ENCODE data around the gene NOTCH1. TPM values are rescaled to one million over a fixed set of nuclear protein-coding genes. Genes with fewer than 3 reads are reported as not detected.

NOTCH1 gene
- total and polyA plus RNA-seq, 2 of the 8 experiments (the other 6 are each of a cell fraction or from before 2014, with no cell fraction given): 6.9 to 55.6 TPM

DNA sequence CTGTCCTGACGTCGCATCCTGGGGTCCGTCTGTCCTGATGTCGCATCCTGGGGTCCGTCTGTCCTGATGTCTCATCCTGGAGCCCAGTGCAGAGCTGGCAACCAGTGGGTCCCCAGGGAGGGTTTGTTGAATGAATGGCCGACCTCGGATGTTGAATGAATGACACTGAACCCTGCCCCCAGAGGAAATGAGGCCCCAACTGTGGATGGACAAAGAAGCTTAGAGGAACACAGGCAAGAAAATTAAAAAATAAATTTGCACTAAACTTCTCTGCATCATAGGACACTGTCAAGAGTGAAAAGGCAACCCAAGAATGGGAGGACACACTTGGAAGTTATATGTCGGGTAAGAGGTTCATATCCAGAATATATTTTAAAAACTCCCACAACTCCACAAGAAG, 47.7 kb upstream of the NOTCH1 start (continued):
- TF ChIP-seq, protein P1, sequence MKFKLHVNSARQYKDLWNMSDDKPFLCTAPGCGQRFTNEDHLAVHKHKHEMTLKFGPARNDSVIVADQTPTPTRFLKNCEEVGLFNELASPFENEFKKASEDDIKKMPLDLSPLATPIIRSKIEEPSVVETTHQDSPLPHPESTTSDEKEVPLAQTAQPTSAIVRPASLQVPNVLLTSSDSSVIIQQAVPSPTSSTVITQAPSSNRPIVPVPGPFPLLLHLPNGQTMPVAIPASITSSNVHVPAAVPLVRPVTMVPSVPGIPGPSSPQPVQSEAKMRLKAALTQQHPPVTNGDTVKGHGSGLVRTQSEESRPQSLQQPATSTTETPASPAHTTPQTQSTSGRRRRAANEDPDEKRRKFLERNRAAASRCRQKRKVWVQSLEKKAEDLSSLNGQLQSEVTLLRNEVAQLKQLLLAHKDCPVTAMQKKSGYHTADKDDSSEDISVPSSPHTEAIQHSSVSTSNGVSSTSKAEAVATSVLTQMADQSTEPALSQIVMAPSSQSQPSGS (IDR thresholded peaks at IDR 0.05; ENCODE audit: low read length): no peak
- TF ChIP-seq NANOG (IDR thresholded peaks at IDR 0.05; ENCODE audit: insufficient read depth, low read depth, low read length, poor library complexity, severe bottlenecking): no peak
- TF ChIP-seq YY1 (IDR thresholded peaks at IDR 0.05; ENCODE audit: low read depth, low read length): no peak
- TF ChIP-seq CHD1 (IDR thresholded peaks at IDR 0.05; ENCODE audit: low read depth, low read length): no peak
- TF ChIP-seq HDAC6 (IDR thresholded peaks at IDR 0.05; ENCODE audit: low read depth, low read length): no peak
- TF ChIP-seq TEAD4 (IDR thresholded peaks at IDR 0.05; ENCODE audit: low read depth, low read length): no peak
- no peak for TF ChIP-seq ASH2L (IDR thresholded peaks at IDR 0.05; ENCODE audit: low read length)
- no peak for TF ChIP-seq TCF12 (IDR thresholded peaks at IDR 0.05; ENCODE audit: low read depth, low read length)
